ENCODE data around the gene IGF1R. TPM values are rescaled to one million over a fixed set of nuclear protein-coding genes. Genes with fewer than 3 reads are reported as not detected.

The IGF1R gene
- total and polyA plus RNA-seq, 12 donors = 8.6 to 138 (median 66.0) TPM

DNA sequence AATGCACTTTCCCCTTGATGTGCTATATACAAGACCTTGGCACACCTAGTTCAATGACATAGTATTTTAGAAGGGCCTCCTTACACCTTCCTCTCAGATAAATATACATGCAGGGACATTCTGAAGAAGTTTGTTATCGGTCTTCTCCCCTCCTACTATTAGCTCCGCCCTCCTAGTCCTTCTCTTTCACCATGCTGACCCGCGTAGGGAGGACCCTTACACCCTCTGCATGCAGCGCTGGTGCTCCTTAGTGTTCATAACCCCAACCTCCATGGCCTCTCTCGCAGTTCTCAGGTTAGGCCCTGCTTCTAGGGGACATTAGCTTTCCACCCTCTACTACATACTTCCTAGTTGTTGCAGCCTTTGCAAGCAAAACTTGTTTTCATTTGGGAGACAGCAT is 212.8 kb downstream of the IGF1R start:
- WGBS, 4 donors = 88 to 93% (median 92%) methylated on average over 6 of the region's 6 CpGs
- H3K27me3 ChIP-seq = no peaks in the 10 kb centered on the region
- no peak for DNase-seq
- no peak overlapping the region for H3K27ac ChIP-seq
- TF ChIP-seq, protein P1, sequence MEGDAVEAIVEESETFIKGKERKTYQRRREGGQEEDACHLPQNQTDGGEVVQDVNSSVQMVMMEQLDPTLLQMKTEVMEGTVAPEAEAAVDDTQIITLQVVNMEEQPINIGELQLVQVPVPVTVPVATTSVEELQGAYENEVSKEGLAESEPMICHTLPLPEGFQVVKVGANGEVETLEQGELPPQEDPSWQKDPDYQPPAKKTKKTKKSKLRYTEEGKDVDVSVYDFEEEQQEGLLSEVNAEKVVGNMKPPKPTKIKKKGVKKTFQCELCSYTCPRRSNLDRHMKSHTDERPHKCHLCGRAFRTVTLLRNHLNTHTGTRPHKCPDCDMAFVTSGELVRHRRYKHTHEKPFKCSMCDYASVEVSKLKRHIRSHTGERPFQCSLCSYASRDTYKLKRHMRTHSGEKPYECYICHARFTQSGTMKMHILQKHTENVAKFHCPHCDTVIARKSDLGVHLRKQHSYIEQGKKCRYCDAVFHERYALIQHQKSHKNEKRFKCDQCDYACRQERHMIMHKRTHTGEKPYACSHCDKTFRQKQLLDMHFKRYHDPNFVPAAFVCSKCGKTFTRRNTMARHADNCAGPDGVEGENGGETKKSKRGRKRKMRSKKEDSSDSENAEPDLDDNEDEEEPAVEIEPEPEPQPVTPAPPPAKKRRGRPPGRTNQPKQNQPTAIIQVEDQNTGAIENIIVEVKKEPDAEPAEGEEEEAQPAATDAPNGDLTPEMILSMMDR (IDR thresholded peaks at IDR 0.05) = no peak
- no peak for TF ChIP-seq POLR2A (IDR thresholded peaks at IDR 0.05)
- H3K4me3 ChIP-seq = no peak overlapping the region
- no peaks in the 10 kb centered on the region for H3K36me3 ChIP-seq (replicated peaks in 1 of 2)
- peaks cover 3 to 34% of the 10 kb centered on the region in 2 donors for H3K4me1 ChIP-seq (replicated peaks in 1 of 2)
- intact Hi-C loops (cut with DNase I) = no loop called here
- H3K9me3 ChIP-seq (replicated peaks in 1 of 3) = no peaks in the 10 kb centered on the region

DNA sequence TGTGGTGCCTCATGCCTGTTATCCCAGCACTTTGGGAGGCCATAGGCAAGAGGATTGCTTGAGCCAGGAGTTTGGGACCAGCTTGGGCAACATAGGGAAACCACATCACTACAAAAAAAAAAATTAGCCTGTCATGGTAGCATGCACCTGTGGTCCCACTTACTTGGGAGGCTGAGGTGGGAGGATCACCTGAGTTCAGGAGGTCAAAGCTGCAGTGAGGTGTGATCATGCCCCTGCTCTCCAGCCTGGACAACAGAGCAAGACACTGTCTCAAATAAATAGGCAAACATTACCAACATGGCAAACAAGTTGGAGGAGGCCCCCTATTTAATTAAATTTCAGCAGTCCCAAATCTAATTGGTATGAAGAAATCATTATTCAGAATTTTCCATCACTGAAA is 215.6 kb downstream of the IGF1R start:
- H3K4me3 ChIP-seq = no peak overlapping the region
- intact Hi-C loops (cut with DNase I) = no loop called here
- no peak overlapping the region for H3K27ac ChIP-seq
- peaks cover 0 to 33% of the 10 kb centered on the region in 2 donors for H3K4me1 ChIP-seq (replicated peaks in 1 of 2)
- no peaks in the 10 kb centered on the region for H3K36me3 ChIP-seq (replicated peaks in 1 of 2)
- H3K9me3 ChIP-seq (replicated peaks in 1 of 3) = no peaks in the 10 kb centered on the region
- TF ChIP-seq, protein P1 (IDR thresholded peaks at IDR 0.05) = no peak
- no peak for TF ChIP-seq POLR2A (IDR thresholded peaks at IDR 0.05)
- DNase-seq = no peak
- H3K27me3 ChIP-seq = no peaks in the 10 kb centered on the region

DNA sequence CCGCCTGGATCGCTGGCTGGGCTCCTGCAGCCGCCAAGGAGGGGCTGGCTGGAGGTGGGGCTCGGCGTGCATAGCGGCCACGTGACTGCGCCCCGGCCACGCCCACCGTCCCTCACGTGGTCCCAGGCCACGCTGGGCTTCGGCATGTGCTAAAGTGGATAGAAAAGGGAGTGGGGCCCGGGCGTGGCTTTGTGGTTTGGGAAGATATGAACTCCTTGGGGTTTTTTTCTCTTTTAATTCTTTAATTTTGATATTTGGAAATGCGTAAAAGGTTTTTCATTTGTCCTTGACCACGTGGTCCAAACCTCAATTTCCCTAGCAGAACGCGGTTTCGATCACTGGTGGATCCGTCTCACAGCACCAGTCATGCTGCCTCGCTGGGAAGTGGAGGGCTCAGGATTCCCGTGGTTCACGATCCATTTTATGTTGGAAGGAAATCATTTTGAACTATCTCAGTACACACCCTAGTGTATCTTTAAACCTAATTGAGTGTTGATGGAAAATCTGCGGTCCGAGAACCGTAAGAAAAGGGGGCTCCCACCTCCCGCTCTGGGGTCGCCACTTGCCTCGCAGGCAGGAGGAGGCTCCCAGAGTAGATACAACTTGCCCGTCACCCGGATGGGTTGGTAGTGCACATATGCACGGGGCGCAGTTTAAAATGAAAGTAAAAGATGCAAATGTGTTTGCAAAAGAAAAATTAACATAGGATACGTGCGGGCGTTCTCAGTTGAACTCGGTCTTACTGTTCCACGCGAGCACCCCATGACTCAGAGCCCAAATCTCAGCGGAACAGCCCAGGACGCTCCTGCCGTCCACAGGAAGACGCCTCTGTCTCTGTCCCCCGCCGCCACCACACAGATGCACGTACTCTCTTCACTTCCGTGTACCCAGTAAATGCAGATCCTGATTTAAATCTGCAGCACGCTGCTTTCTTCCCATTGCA is 217.3 kb downstream of the IGF1R start:
- H3K4me3 ChIP-seq = peak overlapping the region in 3 of 4 donors; percentile 2 to 46 (median 20)
- peak overlapping the region; percentile 57 to 84 (median 71) for H3K27ac ChIP-seq
- H3K4me1 ChIP-seq (replicated peaks in 1 of 2) = peaks cover 0 to 17% of the 10 kb centered on the region in 2 donors
- H3K36me3 ChIP-seq (replicated peaks in 1 of 2) = no peaks in the 10 kb centered on the region
- WGBS, 4 donors = 41 to 57% (median 48%) methylated on average over 37 to 50 of the region's 50 CpGs
- H3K9me3 ChIP-seq (replicated peaks in 1 of 3) = no peaks in the 10 kb centered on the region
- TF ChIP-seq, protein P1 (IDR thresholded peaks at IDR 0.05) = no peak
- peak in 1 of 2 donors; percentile 13 for TF ChIP-seq POLR2A (IDR thresholded peaks at IDR 0.05)
- DNase-seq = peak; percentile 75 to 88 (median 81)
- intact Hi-C loops (cut with DNase I) = no loop called here
- H3K27me3 ChIP-seq = no peaks in the 10 kb centered on the region

DNA sequence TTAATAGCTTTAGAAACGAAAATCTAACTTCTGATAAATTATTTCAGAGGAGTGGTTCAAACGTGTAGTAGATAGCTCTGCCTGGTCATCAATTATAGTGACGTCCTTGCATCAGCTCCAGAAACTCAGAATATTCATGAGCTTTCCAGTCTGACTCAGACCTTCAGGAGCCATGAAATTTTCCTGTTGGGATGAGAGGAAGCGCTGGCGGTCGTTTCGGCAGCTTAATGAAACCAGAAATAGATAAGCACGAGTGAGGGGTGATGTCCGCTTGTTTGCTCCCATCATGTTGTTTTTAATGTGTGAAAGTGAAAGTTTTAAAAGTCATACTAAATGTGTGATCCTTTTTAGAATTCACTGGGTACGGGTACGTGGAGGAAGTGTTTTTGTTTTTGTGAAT is 218.2 kb downstream of the IGF1R start:
- peak in 1 of 2 donors; percentile 5 for TF ChIP-seq POLR2A (IDR thresholded peaks at IDR 0.05)
- TF ChIP-seq, protein P1 (IDR thresholded peaks at IDR 0.05) = no peak
- Histone ChIP-seq H3K27ac (peak overlapping the region; percentile 57 to 84 (median 71)), H3K4me3 (peak overlapping the region in 2 of 4 donors; percentile 2 to 46), H3K36me3 (replicated peaks in 1 of 2) (no peaks in the 10 kb centered on the region), H3K4me1 (replicated peaks in 1 of 2) (peaks cover 0 to 9% of the 10 kb centered on the region in 2 donors), H3K9me3 (replicated peaks in 1 of 3) (no peaks in the 10 kb centered on the region), H3K27me3 (no peaks in the 10 kb centered on the region)
- DNase-seq = peak; percentile 52 to 79 (median 70)
- intact Hi-C loops (cut with DNase I) = no loop called here
- WGBS, 4 donors = 8 to 14% (median 11%) methylated on average over 11 of the region's 11 CpGs

Data from adrenal gland (tissue), 12 donors.